ENCODE results near the gene ATXN7.
A peak's percentile ranks its signal among the peaks of the same experiment; 100 is the strongest.

Gene ATXN7

GRCh38 chr3:63986146-63986545, 122.5 kb downstream of the ATXN7 start:
- DNase-seq = no peak

- no peak for DNase-seq
These were observed 123.2 kb downstream of the ATXN7 start for GRCh38 chr3:63986831-63987230.

- no peak for DNase-seq
These were observed 125.3 kb downstream of the ATXN7 start for GRCh38 chr3:63988943-63989342.

- DNase-seq = no peak
These were observed 126.5 kb downstream of the ATXN7 start for GRCh38 chr3:63990204-63990603.

- no peak for DNase-seq
These were observed 127.1 kb downstream of the ATXN7 start for GRCh38 chr3:63990733-63991132.

- no peak for DNase-seq
These were observed 128.0 kb downstream of the ATXN7 start for GRCh38 chr3:63991666-63992065.

- DNase-seq = no peak
These were observed 129.0 kb downstream of the ATXN7 start for GRCh38 chr3:63992516-63993209.

- DNase-seq = peak; percentile 28
These were observed 130.0 kb downstream of the ATXN7 start for GRCh38 chr3:63993653-63994079.

- DNase-seq = no peak
These were observed 131.4 kb downstream of the ATXN7 start for GRCh38 chr3:63995086-63995485.

- no peak for DNase-seq
These were observed 135.4 kb downstream of the ATXN7 start for GRCh38 chr3:63998852-63999754.

- no peak for DNase-seq
These were observed 136.9 kb downstream of the ATXN7 start for GRCh38 chr3:64000453-64001055.

GRCh38 chr3:64002233-64002632, 138.6 kb downstream of the ATXN7 start:
- no peak for DNase-seq

- no peak for DNase-seq
These were observed 139.9 kb downstream of the ATXN7 start for GRCh38 chr3:64003589-64003988.

- DNase-seq = no peak
These were observed 144.3 kb downstream of the ATXN7 start for GRCh38 chr3:64008017-64008416.

- DNase-seq = no peak
These were observed 145.1 kb downstream of the ATXN7 start for GRCh38 chr3:64008487-64009351.

- DNase-seq = no peak
These were observed 145.9 kb downstream of the ATXN7 start for GRCh38 chr3:64009528-64009927.

GRCh38 chr3:64010199-64010598, 146.5 kb downstream of the ATXN7 start:
- DNase-seq = no peak

GRCh38 chr3:64011685-64012084, 148.0 kb downstream of the ATXN7 start:
- DNase-seq = no peak

- DNase-seq = no peak
These were observed 153.4 kb downstream of the ATXN7 start for GRCh38 chr3:64016941-64017620.

GRCh38 chr3:64019271-64019670, 155.6 kb downstream of the ATXN7 start:
- DNase-seq = no peak

GRCh38 chr3:64019879-64020278, 156.2 kb downstream of the ATXN7 start:
- DNase-seq = no peak

- DNase-seq = no peak
These were observed 158.3 kb downstream of the ATXN7 start for GRCh38 chr3:64021922-64022321.

Measured in T-helper 9 cell (primary cell).